ENCODE data around the gene SOX18.

SOX18 gene

GRCh38 chr20:64036346-64037198 lies 12.9 kb downstream of the SOX18 start:
- no peak for DNase-seq

- DNase-seq: no peak
Measured at GRCh38 chr20:64035933-64036345, 13.5 kb downstream of the SOX18 start, which contains the start of gene C20orf204. C20orf204 (plus strand) TSS chr20:64036182; CDS start chr20:64036324, 142 bp downstream.

- DNase-seq: no peak
Measured at GRCh38 chr20:64035066-64035932, 14.1 kb downstream of the SOX18 start.

- no peak for DNase-seq
Measured at GRCh38 chr20:64033981-64034493, 15.4 kb downstream of the SOX18 start.

GRCh38 chr20:64032706-64033624 lies 16.5 kb downstream of the SOX18 start:
- no peak for DNase-seq

- no peak for DNase-seq
Measured at GRCh38 chr20:64031822-64032314, 17.6 kb downstream of the SOX18 start.

GRCh38 chr20:64030371-64031134 lies 18.9 kb downstream of the SOX18 start:
- no peak for DNase-seq

GRCh38 chr20:64029293-64030117 lies 19.9 kb downstream of the SOX18 start:
- DNase-seq: no peak

- DNase-seq: no peak
Measured at GRCh38 chr20:64027981-64028685, 21.3 kb downstream of the SOX18 start.

GRCh38 chr20:64025826-64026412 lies 23.5 kb downstream of the SOX18 start:
- no peak for DNase-seq

- DNase-seq: no peak
Measured at GRCh38 chr20:64025101-64025825, 24.2 kb downstream of the SOX18 start.

- no peak for DNase-seq
Measured at GRCh38 chr20:64024141-64024990, 25.1 kb downstream of the SOX18 start.

GRCh38 chr20:64023361-64024140 lies 25.9 kb downstream of the SOX18 start:
- no peak for DNase-seq

- no peak for DNase-seq
Measured at GRCh38 chr20:64022671-64023360, 26.6 kb downstream of the SOX18 start.

GRCh38 chr20:64021124-64021975 lies 28.1 kb downstream of the SOX18 start:
- no peak for DNase-seq
